ENCODE data around the gene PDE6A.

GRCh38 chr5:149820012-149820411 is 124.6 kb downstream of the PDE6A start:
- TF ChIP-seq POLR2A (IDR thresholded peaks at IDR 0.05) (no peak), CTCF (IDR thresholded peaks at IDR 0.05) (no peak), POLR2AphosphoS5 (IDR thresholded peaks at IDR 0.05; ENCODE audit: insufficient read depth in 1 of 2, low read depth in 1 of 2) (no peak)
